ENCODE results near the gene LMO1. TPM values are rescaled to one million over a fixed set of nuclear protein-coding genes. Genes with fewer than 3 reads are reported as not detected.

Gene LMO1
- total RNA-seq, 2 donors from 2014 or later = not detected

DNA sequence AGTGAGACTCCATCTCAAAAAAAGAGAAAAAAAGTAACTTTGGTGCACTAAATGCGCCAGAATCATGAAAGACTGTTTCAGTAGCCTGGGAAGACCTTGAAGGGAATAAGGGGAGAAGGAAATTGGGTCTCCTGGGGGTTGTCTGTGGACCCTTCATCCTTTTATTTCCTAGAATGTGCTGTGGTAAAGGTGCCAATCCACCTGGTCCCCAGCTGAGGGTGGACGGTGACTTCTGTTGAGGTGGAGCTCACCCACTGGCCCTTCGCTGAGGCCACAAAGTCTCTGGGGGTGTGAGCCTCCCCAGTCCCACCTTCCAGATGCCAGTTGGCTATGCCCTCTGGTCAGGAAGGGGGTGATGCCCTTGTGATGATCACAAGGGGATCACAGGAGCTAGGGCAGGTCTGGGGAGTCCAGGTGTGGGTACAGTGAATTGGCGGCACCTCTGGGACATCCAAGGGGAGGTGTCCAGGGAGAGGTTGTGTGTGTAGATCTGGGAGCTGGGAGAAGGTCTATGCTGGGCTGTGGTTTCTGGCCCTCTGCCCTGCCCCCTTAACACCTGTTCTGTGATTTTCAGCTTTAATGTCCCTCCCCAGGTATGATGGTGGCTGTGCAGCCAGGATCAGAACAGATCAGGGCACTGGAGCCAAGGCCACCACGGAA is 34.2 kb upstream of the LMO1 start:
- no peaks in the 10 kb centered on the region for H3K36me3 ChIP-seq
- no peak for DNase-seq (ENCODE audit: low spot score)
- no peak overlapping the region for H3K4me3 ChIP-seq
- H3K27ac ChIP-seq = no peak overlapping the region
- intact Hi-C loops (cut with DNase I) = no loop called here
- no peaks in the 10 kb centered on the region for H3K27me3 ChIP-seq (replicated peaks; ENCODE audit: insufficient read depth)
- 94% methylated on average over 5 of the region's 5 CpGs for WGBS
- H3K9me3 ChIP-seq = no peaks in the 10 kb centered on the region
- TF ChIP-seq, protein P1, sequence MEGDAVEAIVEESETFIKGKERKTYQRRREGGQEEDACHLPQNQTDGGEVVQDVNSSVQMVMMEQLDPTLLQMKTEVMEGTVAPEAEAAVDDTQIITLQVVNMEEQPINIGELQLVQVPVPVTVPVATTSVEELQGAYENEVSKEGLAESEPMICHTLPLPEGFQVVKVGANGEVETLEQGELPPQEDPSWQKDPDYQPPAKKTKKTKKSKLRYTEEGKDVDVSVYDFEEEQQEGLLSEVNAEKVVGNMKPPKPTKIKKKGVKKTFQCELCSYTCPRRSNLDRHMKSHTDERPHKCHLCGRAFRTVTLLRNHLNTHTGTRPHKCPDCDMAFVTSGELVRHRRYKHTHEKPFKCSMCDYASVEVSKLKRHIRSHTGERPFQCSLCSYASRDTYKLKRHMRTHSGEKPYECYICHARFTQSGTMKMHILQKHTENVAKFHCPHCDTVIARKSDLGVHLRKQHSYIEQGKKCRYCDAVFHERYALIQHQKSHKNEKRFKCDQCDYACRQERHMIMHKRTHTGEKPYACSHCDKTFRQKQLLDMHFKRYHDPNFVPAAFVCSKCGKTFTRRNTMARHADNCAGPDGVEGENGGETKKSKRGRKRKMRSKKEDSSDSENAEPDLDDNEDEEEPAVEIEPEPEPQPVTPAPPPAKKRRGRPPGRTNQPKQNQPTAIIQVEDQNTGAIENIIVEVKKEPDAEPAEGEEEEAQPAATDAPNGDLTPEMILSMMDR (IDR thresholded peaks at IDR 0.05) = no peak
- no peak for TF ChIP-seq POLR2AphosphoS5 (IDR thresholded peaks at IDR 0.05)
- TF ChIP-seq POLR2A (IDR thresholded peaks at IDR 0.05) = no peak
- no peaks in the 10 kb centered on the region for H3K4me1 ChIP-seq (replicated peaks)

DNA sequence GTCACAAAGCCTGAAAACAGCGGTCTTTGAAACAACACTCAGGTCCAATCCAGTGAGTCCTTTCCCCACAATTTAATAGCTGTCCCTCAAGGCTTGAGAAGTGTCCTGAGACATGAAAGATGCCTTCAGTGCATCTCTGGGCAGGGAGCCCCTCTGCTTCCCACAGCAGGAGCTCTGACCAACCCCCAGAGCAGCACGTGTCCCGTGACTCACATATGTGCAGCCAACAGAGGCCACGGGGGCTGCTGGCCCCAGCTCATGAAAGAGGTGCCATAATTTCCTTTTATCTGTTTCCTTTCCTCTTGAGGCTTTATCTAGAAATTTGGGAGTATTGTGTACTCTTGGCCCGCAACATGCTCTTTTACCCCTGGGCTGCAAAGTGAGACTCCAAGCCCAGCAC is 33.2 kb upstream of the LMO1 start:
- Histone ChIP-seq H3K27ac (no peak overlapping the region), H3K9me3 (no peaks in the 10 kb centered on the region), H3K4me1 (replicated peaks) (no peaks in the 10 kb centered on the region), H3K36me3 (no peaks in the 10 kb centered on the region), H3K27me3 (replicated peaks; ENCODE audit: insufficient read depth) (no peaks in the 10 kb centered on the region), H3K4me3 (no peak overlapping the region)
- intact Hi-C loops (cut with DNase I) = no loop called here
- no peak for DNase-seq (ENCODE audit: low spot score)
- WGBS = 82% methylated on average over 5 of the region's 5 CpGs
- TF ChIP-seq, protein P1 (IDR thresholded peaks at IDR 0.05) = no peak
- TF ChIP-seq POLR2AphosphoS5 (IDR thresholded peaks at IDR 0.05) = no peak

DNA sequence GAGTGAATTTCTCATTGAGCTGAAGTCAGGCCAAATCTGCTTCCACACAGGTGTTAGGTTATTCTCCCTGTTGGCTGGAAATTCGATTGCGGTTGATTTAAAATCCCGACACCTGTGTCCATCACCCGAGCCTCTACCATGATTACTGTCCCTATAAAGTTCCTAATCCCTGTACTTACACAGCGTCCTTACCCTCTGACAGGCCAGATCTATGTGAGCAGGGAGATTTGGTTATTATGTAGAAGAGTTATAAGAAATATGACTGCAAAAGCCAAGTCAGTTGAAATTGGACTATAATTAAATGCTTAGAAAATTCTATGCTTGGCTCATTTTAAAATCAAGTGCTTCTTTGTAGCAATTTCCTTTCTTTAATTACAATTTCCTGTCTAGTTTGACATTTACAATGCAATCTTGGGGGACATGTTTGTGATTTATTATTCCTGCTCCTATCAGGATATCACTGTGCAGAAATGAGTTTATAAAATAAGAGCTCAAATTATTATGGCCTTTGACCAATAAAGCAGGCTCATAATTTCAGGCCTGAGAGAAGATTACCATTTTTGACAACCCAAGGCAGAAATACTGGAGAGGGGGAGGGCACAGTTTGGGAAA is 32.5 kb upstream of the LMO1 start:
- Histone ChIP-seq H3K27ac (no peak overlapping the region), H3K36me3 (no peaks in the 10 kb centered on the region), H3K9me3 (no peaks in the 10 kb centered on the region), H3K4me3 (no peak overlapping the region), H3K4me1 (replicated peaks) (no peaks in the 10 kb centered on the region), H3K27me3 (replicated peaks; ENCODE audit: insufficient read depth) (no peaks in the 10 kb centered on the region)
- intact Hi-C loops (cut with DNase I) = no loop called here
- no peak for DNase-seq (ENCODE audit: low spot score)
- TF ChIP-seq, protein P1 (IDR thresholded peaks at IDR 0.05) = no peak
- WGBS = 35% methylated on average over 5 of the region's 5 CpGs

DNA sequence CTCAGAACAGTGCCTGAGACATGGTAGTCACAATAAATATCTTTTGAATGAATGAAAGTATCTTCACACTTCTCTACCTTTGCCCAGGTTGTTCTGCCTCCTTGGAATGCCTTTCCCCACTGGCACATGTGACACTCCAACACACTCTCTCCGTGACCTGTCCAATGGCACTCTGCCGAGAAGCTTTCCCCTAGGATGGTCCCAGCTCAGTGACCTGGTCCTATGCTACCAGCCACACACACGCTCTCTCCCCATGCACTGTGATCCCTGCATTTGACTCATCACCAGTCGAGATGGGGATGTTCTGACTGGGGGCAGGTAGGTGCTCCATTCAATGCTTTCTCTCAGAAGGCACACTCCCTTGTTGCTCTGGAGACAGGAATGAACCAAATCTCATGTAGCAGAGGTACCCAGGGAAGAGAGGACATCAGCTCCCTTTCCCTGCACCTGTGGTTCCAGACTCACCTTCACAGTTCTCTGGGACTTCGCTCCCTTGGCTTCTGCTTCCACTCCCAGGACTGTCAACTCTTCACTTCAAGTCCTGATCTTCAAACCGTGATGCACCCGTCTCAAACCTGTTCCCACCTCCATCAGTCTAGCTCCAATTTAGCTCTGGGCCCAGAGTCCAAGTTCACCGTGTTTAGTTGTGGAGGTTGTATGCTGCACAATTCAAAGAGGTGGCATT is 30.7 kb upstream of the LMO1 start:
- WGBS = 95% methylated on average over 8 of the region's 8 CpGs
- H3K27ac ChIP-seq = no peak overlapping the region
- no peaks in the 10 kb centered on the region for H3K4me1 ChIP-seq (replicated peaks)
- no peak for DNase-seq (ENCODE audit: low spot score)
- intact Hi-C loops (cut with DNase I) = no loop called here
- no peaks in the 10 kb centered on the region for H3K9me3 ChIP-seq
- no peaks in the 10 kb centered on the region for H3K36me3 ChIP-seq
- H3K27me3 ChIP-seq (replicated peaks; ENCODE audit: insufficient read depth) = no peaks in the 10 kb centered on the region
- no peak overlapping the region for H3K4me3 ChIP-seq
- no peak for TF ChIP-seq POLR2AphosphoS5 (IDR thresholded peaks at IDR 0.05)
- TF ChIP-seq POLR2A (IDR thresholded peaks at IDR 0.05) = no peak
- TF ChIP-seq, protein P1 (IDR thresholded peaks at IDR 0.05) = no peak

DNA sequence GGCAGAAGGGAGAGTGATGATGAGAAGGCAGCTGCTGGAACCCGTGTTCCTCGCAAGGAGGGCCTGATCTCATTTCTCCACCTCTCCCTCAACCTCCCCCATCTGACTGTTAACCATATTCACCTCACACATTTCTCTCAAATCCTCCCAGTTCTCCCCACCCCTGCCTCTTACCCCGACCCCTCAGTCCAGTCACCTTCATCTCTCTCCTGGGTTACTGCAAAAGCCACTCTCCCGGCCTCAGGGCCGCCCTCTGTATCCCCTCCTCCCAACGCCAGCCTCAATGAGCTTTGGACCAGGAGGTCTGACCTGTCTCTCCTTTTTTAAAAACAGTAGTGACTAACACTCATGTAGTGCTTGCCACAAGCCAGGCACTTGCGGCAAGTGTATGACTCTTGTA is 29.5 kb upstream of the LMO1 start:
- 90% methylated on average over 7 of the region's 7 CpGs for WGBS
- DNase-seq (ENCODE audit: low spot score) = no peak
- H3K4me3 ChIP-seq = no peak overlapping the region
- no peaks in the 10 kb centered on the region for H3K27me3 ChIP-seq (replicated peaks; ENCODE audit: insufficient read depth)
- no peaks in the 10 kb centered on the region for H3K36me3 ChIP-seq
- H3K4me1 ChIP-seq (replicated peaks) = no peaks in the 10 kb centered on the region
- intact Hi-C loops (cut with DNase I) = no loop called here
- TF ChIP-seq POLR2A (IDR thresholded peaks at IDR 0.05) (no peak), POLR2AphosphoS5 (IDR thresholded peaks at IDR 0.05) (no peak)
- TF ChIP-seq, protein P1 (IDR thresholded peaks at IDR 0.05) = no peak
- H3K9me3 ChIP-seq = no peaks in the 10 kb centered on the region
- no peak overlapping the region for H3K27ac ChIP-seq

All from prostate gland (tissue), 2 donors.